HepG2 (cell line): ENCODE data around the gene ASL. TPM values are rescaled to one million over a fixed set of nuclear protein-coding genes. Genes with fewer than 3 reads are reported as not detected.
A peak's percentile ranks its signal among the peaks of the same experiment; 100 is the strongest.

Source experiments
- HNF4G ChIP-seq, 2 experiments: sonication (generic) in 1 of 2; formaldehyde crosslinking in 1 of 2; IDR thresholded peaks; 2 replicates each; pipeline versions ENCODE4 v1.4.0 to v1.6.1; 2011 to 2020; ENCODE audit warnings: borderline replicate concordance in 2 of 2, low read depth in 2 of 2, mild to moderate bottlenecking in 2 of 2, low read length in 1 of 2, missing genetic modification reagents in 1 of 2, moderate library complexity in 1 of 2
- JARID2 ChIP-seq: sonication (generic); formaldehyde crosslinking; IDR thresholded peaks from 2 replicates; pipeline ENCODE4 v1.8.1; 2023; ENCODE audit warnings: missing genetic modification reagents, inconsistent platforms; ENCODE audit not compliant: insufficient replicate concordance
- MLX ChIP-seq: IDR thresholded peaks from 2 replicates; pipeline ENCODE4 v1.6.1; 2016
- ZBTB46 ChIP-seq: sonication (generic); formaldehyde crosslinking; IDR thresholded peaks from 2 replicates; pipeline ENCODE4 v1.4.0; 2020; ENCODE audit warnings: mild to moderate bottlenecking, missing genetic modification reagents, borderline replicate concordance
- ZNF510 ChIP-seq: sonication (generic); formaldehyde crosslinking; IDR thresholded peaks from 2 replicates; pipeline ENCODE4 v1.4.0; 2020; ENCODE audit warnings: low read depth, mild to moderate bottlenecking, missing genetic modification reagents
- ZSCAN25 ChIP-seq: sonication (generic); formaldehyde crosslinking; IDR thresholded peaks from 2 replicates; pipeline ENCODE4 v1.8.0; 2022; ENCODE audit warnings: mild to moderate bottlenecking, missing genetic modification reagents
- ZSCAN29 ChIP-seq: sonication (generic); formaldehyde crosslinking; conservative IDR thresholded peaks from 2 replicates; pipeline ENCODE4 v1.4.0; 2020; ENCODE audit warnings: mild to moderate bottlenecking, missing genetic modification reagents
- polyA plus RNA-seq, 8 experiments: library from polyadenylated mRNA; depleted of rRNA in 3 of 8; stranded (reverse) in 7 of 8; unstranded in 1 of 8; fragments of >200 nt; fragmentation: Illumina TruSeq in 4 of 8; extraction: Trizol in 4 of 8; gene quantifications; 2 replicates each; pipeline versions ENCODE4 v1.2.1 to v1.2.3, GENCODE V29; 2011 to 2016; ENCODE audit warnings: low read depth in 4 of 8, missing spikeins in 1 of 8, mixed read lengths in 1 of 8; ENCODE audit not compliant: insufficient read depth in 1 of 8
- total RNA-seq, 5 experiments: library from RNA; depleted of rRNA; stranded (reverse); fragments of >200 nt; fragmentation: Illumina TruSeq; extraction: Trizol; gene quantifications; 2 replicates each; pipeline ENCODE4 v1.2.3, GENCODE V29; 2016; ENCODE audit warnings: low read depth in 1 of 5
- TF ChIP-seq, protein P1 (sequence below): sonication (generic); formaldehyde crosslinking; IDR thresholded peaks from 2 replicates; pipeline ENCODE4 v1.4.0; 2020; ENCODE audit warnings: missing genetic modification reagents
- TF ChIP-seq, protein P2 (sequence below): sonication (generic); formaldehyde crosslinking; IDR thresholded peaks from 2 replicates; pipeline ENCODE4 v1.5.1; 2020; ENCODE audit warnings: mild to moderate bottlenecking, missing genetic modification reagents, borderline replicate concordance
- TF ChIP-seq, protein P3 (sequence below): IDR thresholded peaks from 2 replicates; pipeline ENCODE4 v1.4.0; 2020; ENCODE audit warnings: mild to moderate bottlenecking, missing genetic modification reagents

The ASL gene
- total and polyA plus RNA-seq, 2 of the 13 experiments (the other 11 are each of a cell fraction or from before 2014, with no cell fraction given): 71.4 to 96.5 TPM

DNA sequence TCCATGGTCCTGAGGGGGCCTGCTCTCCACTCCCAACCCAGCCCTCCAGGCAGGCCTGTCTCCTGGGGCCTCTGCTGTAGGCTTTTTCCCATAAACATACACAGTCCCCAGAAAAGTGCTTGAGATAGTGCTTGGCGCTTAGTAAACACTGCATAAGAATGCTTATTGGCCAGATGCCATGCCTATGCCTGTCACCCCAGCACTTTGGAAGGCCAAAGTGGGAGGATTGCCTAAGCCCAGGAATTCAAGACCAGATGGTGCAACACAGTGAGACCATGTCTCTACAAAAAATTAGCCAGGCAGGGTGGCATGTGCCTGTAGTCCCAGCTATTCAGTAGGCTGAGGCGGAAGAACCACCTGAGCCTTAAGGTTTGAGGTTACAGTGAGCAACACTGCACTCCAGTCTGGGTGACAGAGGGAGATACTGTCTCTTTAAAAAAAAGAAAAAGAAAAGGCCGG, 24.6 kb upstream of the ASL start (continued):
- TF ChIP-seq HNF4G (IDR thresholded peaks at IDR 0.05; ENCODE audit: borderline replicate concordance, low read depth, low read length) (no peak), HNF4G (CRISPR knock-in tag; IDR thresholded peaks at IDR 0.05; ENCODE audit: borderline replicate concordance, low read depth) (no peak), MLX (CRISPR knock-in tag) (no peak), ZSCAN25 (CRISPR knock-in tag) (no peak), ZNF510 (CRISPR knock-in tag) (no peak), ZSCAN29 (CRISPR knock-in tag) (no peak), ZBTB46 (CRISPR knock-in tag) (no peak), JARID2 (CRISPR knock-in tag) (no peak)
- TF ChIP-seq, protein P1, sequence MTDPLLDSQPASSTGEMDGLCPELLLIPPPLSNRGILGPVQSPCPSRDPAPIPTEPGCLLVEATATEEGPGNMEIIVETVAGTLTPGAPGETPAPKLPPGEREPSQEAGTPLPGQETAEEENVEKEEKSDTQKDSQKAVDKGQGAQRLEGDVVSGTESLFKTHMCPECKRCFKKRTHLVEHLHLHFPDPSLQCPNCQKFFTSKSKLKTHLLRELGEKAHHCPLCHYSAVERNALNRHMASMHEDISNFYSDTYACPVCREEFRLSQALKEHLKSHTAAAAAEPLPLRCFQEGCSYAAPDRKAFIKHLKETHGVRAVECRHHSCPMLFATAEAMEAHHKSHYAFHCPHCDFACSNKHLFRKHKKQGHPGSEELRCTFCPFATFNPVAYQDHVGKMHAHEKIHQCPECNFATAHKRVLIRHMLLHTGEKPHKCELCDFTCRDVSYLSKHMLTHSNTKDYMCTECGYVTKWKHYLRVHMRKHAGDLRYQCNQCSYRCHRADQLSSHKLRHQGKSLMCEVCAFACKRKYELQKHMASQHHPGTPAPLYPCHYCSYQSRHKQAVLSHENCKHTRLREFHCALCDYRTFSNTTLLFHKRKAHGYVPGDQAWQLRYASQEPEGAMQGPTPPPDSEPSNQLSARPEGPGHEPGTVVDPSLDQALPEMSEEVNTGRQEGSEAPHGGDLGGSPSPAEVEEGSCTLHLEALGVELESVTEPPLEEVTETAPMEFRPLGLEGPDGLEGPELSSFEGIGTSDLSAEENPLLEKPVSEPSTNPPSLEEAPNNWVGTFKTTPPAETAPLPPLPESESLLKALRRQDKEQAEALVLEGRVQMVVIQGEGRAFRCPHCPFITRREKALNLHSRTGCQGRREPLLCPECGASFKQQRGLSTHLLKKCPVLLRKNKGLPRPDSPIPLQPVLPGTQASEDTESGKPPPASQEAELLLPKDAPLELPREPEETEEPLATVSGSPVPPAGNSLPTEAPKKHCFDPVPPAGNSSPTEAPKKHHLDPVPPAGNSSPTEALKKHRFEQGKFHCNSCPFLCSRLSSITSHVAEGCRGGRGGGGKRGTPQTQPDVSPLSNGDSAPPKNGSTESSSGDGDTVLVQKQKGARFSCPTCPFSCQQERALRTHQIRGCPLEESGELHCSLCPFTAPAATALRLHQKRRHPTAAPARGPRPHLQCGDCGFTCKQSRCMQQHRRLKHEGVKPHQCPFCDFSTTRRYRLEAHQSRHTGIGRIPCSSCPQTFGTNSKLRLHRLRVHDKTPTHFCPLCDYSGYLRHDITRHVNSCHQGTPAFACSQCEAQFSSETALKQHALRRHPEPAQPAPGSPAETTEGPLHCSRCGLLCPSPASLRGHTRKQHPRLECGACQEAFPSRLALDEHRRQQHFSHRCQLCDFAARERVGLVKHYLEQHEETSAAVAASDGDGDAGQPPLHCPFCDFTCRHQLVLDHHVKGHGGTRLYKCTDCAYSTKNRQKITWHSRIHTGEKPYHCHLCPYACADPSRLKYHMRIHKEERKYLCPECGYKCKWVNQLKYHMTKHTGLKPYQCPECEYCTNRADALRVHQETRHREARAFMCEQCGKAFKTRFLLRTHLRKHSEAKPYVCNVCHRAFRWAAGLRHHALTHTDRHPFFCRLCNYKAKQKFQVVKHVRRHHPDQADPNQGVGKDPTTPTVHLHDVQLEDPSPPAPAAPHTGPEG (CRISPR knock-in tag): no peak
- TF ChIP-seq, protein P2, sequence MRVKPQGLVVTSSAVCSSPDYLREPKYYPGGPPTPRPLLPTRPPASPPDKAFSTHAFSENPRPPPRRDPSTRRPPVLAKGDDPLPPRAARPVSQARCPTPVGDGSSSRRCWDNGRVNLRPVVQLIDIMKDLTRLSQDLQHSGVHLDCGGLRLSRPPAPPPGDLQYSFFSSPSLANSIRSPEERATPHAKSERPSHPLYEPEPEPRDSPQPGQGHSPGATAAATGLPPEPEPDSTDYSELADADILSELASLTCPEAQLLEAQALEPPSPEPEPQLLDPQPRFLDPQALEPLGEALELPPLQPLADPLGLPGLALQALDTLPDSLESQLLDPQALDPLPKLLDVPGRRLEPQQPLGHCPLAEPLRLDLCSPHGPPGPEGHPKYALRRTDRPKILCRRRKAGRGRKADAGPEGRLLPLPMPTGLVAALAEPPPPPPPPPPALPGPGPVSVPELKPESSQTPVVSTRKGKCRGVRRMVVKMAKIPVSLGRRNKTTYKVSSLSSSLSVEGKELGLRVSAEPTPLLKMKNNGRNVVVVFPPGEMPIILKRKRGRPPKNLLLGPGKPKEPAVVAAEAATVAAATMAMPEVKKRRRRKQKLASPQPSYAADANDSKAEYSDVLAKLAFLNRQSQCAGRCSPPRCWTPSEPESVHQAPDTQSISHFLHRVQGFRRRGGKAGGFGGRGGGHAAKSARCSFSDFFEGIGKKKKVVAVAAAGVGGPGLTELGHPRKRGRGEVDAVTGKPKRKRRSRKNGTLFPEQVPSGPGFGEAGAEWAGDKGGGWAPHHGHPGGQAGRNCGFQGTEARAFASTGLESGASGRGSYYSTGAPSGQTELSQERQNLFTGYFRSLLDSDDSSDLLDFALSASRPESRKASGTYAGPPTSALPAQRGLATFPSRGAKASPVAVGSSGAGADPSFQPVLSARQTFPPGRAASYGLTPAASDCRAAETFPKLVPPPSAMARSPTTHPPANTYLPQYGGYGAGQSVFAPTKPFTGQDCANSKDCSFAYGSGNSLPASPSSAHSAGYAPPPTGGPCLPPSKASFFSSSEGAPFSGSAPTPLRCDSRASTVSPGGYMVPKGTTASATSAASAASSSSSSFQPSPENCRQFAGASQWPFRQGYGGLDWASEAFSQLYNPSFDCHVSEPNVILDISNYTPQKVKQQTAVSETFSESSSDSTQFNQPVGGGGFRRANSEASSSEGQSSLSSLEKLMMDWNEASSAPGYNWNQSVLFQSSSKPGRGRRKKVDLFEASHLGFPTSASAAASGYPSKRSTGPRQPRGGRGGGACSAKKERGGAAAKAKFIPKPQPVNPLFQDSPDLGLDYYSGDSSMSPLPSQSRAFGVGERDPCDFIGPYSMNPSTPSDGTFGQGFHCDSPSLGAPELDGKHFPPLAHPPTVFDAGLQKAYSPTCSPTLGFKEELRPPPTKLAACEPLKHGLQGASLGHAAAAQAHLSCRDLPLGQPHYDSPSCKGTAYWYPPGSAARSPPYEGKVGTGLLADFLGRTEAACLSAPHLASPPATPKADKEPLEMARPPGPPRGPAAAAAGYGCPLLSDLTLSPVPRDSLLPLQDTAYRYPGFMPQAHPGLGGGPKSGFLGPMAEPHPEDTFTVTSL (CRISPR knock-in tag): no peak
- TF ChIP-seq, protein P3, sequence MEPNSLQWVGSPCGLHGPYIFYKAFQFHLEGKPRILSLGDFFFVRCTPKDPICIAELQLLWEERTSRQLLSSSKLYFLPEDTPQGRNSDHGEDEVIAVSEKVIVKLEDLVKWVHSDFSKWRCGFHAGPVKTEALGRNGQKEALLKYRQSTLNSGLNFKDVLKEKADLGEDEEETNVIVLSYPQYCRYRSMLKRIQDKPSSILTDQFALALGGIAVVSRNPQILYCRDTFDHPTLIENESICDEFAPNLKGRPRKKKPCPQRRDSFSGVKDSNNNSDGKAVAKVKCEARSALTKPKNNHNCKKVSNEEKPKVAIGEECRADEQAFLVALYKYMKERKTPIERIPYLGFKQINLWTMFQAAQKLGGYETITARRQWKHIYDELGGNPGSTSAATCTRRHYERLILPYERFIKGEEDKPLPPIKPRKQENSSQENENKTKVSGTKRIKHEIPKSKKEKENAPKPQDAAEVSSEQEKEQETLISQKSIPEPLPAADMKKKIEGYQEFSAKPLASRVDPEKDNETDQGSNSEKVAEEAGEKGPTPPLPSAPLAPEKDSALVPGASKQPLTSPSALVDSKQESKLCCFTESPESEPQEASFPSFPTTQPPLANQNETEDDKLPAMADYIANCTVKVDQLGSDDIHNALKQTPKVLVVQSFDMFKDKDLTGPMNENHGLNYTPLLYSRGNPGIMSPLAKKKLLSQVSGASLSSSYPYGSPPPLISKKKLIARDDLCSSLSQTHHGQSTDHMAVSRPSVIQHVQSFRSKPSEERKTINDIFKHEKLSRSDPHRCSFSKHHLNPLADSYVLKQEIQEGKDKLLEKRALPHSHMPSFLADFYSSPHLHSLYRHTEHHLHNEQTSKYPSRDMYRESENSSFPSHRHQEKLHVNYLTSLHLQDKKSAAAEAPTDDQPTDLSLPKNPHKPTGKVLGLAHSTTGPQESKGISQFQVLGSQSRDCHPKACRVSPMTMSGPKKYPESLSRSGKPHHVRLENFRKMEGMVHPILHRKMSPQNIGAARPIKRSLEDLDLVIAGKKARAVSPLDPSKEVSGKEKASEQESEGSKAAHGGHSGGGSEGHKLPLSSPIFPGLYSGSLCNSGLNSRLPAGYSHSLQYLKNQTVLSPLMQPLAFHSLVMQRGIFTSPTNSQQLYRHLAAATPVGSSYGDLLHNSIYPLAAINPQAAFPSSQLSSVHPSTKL (CRISPR knock-in tag): peak; percentile 55
